K562 (cell line): Measurements from ENCODE around the gene GNAI3. TPM values are rescaled to one million over a fixed set of nuclear protein-coding genes. Genes with fewer than 3 reads are reported as not detected.
A peak's percentile ranks its signal among the peaks of the same experiment; 100 is the strongest.

Source experiments
- BCOR ChIP-seq: fragments of 450-650 bp; IDR thresholded peaks from 2 replicates; pipeline ENCODE4 v1.6.1; 2016
- BMI1 ChIP-seq: fragments of 150-350 bp; IDR thresholded peaks from 2 replicates; pipeline ENCODE4 v1.6.1; 2014; ENCODE audit warnings: low read length
- CTCF ChIP-seq, 3 experiments: IDR thresholded peaks in 2 of 3; conservative IDR thresholded peaks in 1 of 3; 2 replicates each; pipeline ENCODE4 v1.5.1; 2011 to 2012; ENCODE audit warnings: low read length in 3 of 3, mild to moderate bottlenecking in 3 of 3, control low read depth in 2 of 3, improper control_type of control experiment in 1 of 3, inconsistent platforms in 1 of 3, low read depth in 1 of 3, mixed read lengths in 1 of 3, moderate library complexity in 1 of 3; ENCODE audit not compliant: insufficient read depth in 2 of 3
- HOXB6 ChIP-seq: fragments of 250-450 bp; sonication (Bioruptor Pico); IDR thresholded peaks from 2 replicates; pipeline ENCODE4 v1.5.1; 2022; ENCODE audit warnings: mild to moderate bottlenecking, borderline replicate concordance
- MBD2 ChIP-seq: sonication (generic); IDR thresholded peaks from 2 replicates; pipeline ENCODE4 v1.6.1; 2016; ENCODE audit warnings: low read depth, borderline replicate concordance
- MGA ChIP-seq: fragments of 450-650 bp; IDR thresholded peaks from 2 replicates; pipeline ENCODE4 v1.6.1; 2016; ENCODE audit warnings: mild to moderate bottlenecking, moderate library complexity
- POU5F1 ChIP-seq: fragments of 150-350 bp; IDR thresholded peaks from 2 replicates; pipeline ENCODE4 v1.6.1; 2014; ENCODE audit warnings: borderline replicate concordance, low read length, low read depth, mild to moderate bottlenecking; ENCODE audit not compliant: partially characterized antibody
- PYGO2 ChIP-seq: fragments of 450-650 bp; IDR thresholded peaks from 2 replicates; pipeline ENCODE4 v1.6.1; 2016; ENCODE audit warnings: mild to moderate bottlenecking, missing genetic modification characterization, moderate library complexity, missing compliant biosample characterization
- RB1 ChIP-seq: fragments of 450-650 bp; IDR thresholded peaks from 2 replicates; pipeline ENCODE4 v1.6.1; 2017; ENCODE audit warnings: low read depth, mild to moderate bottlenecking
- TAF15 ChIP-seq: fragments of 200-400 bp; formaldehyde crosslinking; IDR thresholded peaks from 2 replicates; pipeline ENCODE4 v1.6.1; 2017; ENCODE audit warnings: mild to moderate bottlenecking, low read depth, low read length, moderate library complexity
- TRIM25 ChIP-seq: fragments of 450-650 bp; IDR thresholded peaks from 2 replicates; pipeline ENCODE4 v1.7.0; 2016; ENCODE audit warnings: borderline replicate concordance
- ZFP1 ChIP-seq: fragments of 450-650 bp; formaldehyde crosslinking; IDR thresholded peaks from 2 replicates; pipeline ENCODE4 v1.4.0; 2020; ENCODE audit warnings: mild to moderate bottlenecking, mixed read lengths
- ZNF354B ChIP-seq: fragments of 250-450 bp; sonication (Bioruptor Pico); IDR thresholded peaks from 2 replicates; pipeline ENCODE4 v1.4.0; 2020
- ZNF561 ChIP-seq: fragments of 450-650 bp; formaldehyde crosslinking; conservative IDR thresholded peaks from 2 replicates; pipeline ENCODE4 v1.4.0; 2020; ENCODE audit warnings: mild to moderate bottlenecking, moderate library complexity
- polyA plus RNA-seq, 8 experiments: library from polyadenylated mRNA; depleted of rRNA in 4 of 8; stranded (reverse) in 5 of 8; unstranded in 3 of 8; fragments of >200 nt; fragmentation: Nextera tagmentation in 2 of 8; fragmentation: Illumina TruSeq in 1 of 8; extraction: Ambion mirVana in 2 of 8; extraction: Trizol in 1 of 8; gene quantifications; 2 replicates each; pipeline versions ENCODE4 v1.2.1 to v1.2.3, GENCODE V29; 2011 to 2014; ENCODE audit warnings: inconsistent platforms in 1 of 8, missing spikeins in 1 of 8
- total RNA-seq, 7 experiments: library from RNA; depleted of rRNA in 6 of 7; stranded (reverse); fragments of >200 nt in 6 of 7; fragmentation: Illumina TruSeq in 2 of 7; extraction: Trizol in 2 of 7; gene quantifications; 2 replicates each; pipeline versions ENCODE4 v1.2.1 to v1.2.3, GENCODE V29; 2011 to 2021; ENCODE audit warnings: low replicate concordance in 1 of 7

Gene GNAI3
- total and polyA plus RNA-seq, 9 of the 15 experiments (the other 6 are each of a cell fraction or from before 2014, with no cell fraction given), result 6.3 to 13.2 (median 8.9) TPM

- no peak for TF ChIP-seq MBD2
- TF ChIP-seq TRIM25, result no peak
- peak; percentile 91 to 99 (median 92) for TF ChIP-seq CTCF (IDR thresholded peaks at IDR 0.05 in 2 of 3, conservative IDR thresholded peaks at IDR 0.05 in 1 of 3; ENCODE audit: insufficient read depth in 2 of 3, low read depth in 1 of 3, low read length in 3 of 3)
- TF ChIP-seq ZNF354B (CRISPR knock-in tag), result no peak
- TF ChIP-seq PYGO2 (tag), result no peak
- no peak; the same call in 1 of the 2 replicates for TF ChIP-seq RB1
- TF ChIP-seq ZFP1, result no peak
- TF ChIP-seq BCOR, result no peak
- TF ChIP-seq BMI1, result no peak
- no peak for TF ChIP-seq HOXB6 (CRISPR knock-in tag)
- no peak for TF ChIP-seq TAF15
- no peak for TF ChIP-seq ZNF561 (CRISPR knock-in tag)
- no peak for TF ChIP-seq POU5F1
- TF ChIP-seq MGA, result no peak
These were observed 92.0 kb downstream of the GNAI3 start (continued) for GRCh38 chr1:109640285-109640865.
